NCI-H2107 (cell line): ENCODE data around the gene SOX13.

Source experiments
- DNase-seq: peaks from one replicate; lab custom pipeline; 2025; lab: John Stamatoyannopoulos, UW

The SOX13 gene

DNA sequence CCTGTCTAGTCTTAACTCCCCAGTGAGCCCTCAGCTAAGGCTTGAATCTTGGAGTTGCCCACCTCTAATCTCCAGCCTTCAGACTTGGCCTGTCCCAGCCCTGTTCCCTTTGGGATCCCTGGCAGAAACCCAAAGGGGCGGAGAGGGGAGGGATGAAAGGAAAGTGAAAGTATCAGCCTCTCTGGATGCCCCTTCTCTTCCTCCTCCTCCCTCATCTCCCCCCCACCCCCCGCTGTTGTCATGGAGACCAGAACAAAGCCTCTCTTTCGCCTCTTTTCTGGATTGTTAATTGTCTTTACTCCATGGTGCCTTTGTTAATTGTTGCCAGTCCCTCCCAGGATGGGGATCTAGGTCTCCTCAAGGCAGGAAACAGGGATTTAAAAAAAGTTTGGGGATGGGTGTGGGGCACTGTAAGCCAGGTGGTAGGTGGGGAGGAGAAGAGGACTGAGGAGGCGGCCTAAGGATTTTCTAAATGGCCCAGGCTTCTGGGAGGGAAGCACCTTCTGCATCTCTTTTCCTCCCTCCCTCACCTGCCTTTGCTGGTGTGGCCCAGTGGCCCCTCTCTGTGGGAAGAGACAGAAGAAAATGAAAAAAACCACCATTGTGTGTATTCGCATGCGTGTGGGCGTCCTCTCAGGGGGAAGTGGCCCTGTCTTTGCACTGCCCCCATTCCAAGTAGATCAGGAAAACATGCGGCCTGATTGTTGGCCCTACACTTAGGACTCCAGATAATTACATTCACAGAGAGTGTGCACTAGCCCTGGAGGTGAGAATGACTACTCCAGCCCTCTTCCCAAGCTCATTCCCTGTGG, 7.5 kb upstream of the SOX13 start:
- DNase-seq, result peak; percentile 32

DNA sequence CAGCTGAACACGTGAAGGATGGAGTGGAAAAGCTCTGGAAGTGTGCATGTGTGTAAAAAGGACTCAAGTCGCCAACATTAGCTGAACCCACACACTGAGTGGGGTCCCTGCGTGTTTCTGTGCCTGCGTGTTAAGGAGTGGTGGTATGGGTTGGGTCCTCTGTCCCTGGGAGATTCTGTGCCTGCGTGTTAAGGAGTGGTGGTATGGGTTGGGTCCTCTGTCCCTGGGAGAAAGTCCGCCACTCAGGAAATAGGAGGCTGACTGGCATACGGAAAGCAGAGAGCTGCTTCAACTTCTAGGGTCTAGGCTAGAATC, 7.0 kb upstream of the SOX13 start:
- DNase-seq, result no peak

DNA sequence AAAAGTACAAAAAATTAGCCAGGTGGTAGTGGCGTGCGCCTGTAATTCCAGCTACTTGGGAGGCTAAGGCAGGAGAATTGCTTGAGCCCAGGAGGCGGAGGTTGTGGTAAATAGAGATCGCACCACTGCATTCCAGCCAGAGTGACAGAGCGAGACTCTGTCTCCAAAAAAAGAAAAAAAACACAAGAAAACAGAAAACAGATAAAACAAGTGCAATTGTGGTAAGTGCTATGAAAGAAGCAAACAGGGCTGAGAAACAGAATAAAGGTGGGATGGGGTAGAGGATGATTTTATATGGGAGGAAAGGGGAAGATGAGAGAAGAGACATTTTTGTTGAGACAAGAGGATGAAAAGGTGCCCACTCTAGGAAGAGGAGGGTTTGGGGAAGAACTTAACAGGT, 5.0 kb upstream of the SOX13 start:
- DNase-seq, result no peak

DNA sequence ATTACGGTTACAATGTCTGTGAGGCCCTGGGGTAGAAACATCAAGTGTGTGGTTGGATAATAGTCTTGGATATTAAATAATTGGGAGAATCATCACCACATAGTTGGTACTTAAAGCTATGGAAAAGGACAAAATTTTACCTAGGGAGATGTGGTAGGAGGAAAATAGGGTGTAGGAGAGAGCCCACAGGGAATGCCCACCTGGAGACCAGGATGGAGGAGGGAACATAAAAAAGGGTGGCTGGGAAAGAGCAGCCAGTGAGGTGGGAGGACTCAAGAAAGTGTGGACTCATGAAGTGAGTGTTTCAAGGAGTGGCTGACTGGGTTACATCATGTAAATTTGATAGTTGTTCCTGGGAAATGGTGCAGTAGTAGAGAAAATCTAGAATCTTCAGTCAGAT, 3.0 kb upstream of the SOX13 start:
- no peak for DNase-seq

DNA sequence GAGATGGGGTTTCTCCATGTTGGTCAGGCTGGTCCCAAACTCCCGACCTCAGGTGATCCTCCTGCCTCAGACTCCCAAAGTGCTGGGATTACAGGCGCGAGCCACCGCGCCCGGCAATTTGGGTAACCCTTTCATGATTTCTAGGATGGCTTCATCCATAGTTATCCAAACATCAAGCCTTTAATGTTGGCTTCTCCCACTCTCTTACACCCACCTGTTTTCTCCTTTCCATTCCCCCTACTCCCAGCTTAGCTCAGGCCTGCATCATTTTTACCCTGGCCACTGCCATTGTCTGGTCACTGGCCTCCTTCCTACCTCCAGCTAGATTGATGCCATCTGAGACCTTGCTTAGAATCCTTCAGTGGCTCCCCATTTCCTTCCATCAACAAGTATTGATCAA, 2.0 kb upstream of the SOX13 start:
- no peak for DNase-seq

GRCh38 chr1:204073837-204074273, 940 bp downstream of the SOX13 start:
- DNase-seq, result no peak

- DNase-seq, result no peak
Measured at GRCh38 chr1:204074274-204075138, 1.6 kb downstream of the SOX13 start.

DNA sequence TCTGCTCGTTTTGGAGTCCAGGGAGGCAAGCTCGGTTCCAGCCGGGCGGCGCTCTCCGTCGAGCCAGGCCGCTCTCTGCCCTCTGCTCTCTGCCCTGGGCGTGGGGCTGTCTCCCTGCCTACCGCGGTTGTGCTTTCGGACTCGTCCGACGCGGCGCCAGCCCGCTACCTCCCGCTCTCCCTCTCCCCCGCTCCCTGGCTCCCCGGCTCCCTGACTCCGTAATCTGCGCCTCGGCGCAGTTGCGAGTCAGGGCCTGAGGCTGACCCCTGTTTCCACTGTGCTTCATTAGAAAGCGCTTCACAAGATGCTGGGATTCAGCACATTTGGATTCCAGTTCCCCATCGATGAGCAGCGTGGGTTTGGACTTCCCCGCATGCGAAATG, 2.2 kb downstream of the SOX13 start:
- no peak for DNase-seq

DNA sequence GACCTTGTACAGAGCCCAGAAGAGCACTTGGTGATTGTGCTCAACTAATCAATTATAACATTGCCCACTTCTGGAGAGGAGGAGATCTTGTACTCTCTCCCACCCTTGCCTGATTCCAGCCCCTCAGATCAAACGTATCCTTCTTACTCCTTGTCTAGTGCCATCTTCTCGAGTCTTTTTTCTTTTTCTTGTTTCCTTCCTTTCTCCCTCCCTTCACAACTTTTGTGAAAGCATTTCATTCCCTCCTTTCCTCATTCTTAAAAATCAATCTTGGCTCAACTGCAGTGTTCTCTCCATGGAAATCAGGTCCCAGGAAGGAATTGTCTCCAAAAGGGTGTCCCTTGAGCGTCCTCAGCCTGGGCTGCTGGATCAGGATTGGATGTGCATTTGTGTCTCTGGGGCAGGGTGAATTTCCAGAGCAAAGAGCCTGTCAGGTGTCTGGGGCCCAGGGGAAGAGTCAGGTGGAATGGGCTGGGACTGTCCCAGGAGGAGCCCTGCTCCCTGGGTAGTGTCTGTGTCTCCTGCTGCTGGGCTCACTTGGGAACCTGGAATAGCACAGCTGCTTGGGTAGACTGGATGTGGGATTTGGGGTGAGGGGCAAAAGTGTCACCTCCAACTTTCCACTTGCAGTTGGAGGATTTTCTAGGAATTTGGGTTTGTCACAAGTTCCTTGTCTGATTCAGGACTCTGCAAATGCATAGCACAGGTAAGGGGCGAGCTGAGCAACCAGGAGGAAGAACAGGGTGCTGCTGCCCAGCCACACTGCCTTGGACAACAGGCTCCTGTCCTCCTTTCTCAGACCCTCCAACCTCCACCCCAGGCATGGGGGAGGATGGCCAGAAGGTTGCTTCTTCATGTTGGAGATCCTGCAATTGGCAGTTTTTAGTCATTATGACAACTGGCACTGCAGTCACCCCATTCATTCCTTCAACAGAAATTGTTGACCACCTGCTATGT, 3.3 kb downstream of the SOX13 start:
- no peak for DNase-seq

GRCh38 chr1:204076891-204077290, 4.0 kb downstream of the SOX13 start:
- no peak for DNase-seq

- peak; percentile 59 for DNase-seq
Measured at GRCh38 chr1:204077979-204078696, 5.2 kb downstream of the SOX13 start.

GRCh38 chr1:204079608-204079999, 6.7 kb downstream of the SOX13 start:
- DNase-seq, result no peak

GRCh38 chr1:204080163-204080903, 7.4 kb downstream of the SOX13 start:
- peak; percentile 97 for DNase-seq

DNA sequence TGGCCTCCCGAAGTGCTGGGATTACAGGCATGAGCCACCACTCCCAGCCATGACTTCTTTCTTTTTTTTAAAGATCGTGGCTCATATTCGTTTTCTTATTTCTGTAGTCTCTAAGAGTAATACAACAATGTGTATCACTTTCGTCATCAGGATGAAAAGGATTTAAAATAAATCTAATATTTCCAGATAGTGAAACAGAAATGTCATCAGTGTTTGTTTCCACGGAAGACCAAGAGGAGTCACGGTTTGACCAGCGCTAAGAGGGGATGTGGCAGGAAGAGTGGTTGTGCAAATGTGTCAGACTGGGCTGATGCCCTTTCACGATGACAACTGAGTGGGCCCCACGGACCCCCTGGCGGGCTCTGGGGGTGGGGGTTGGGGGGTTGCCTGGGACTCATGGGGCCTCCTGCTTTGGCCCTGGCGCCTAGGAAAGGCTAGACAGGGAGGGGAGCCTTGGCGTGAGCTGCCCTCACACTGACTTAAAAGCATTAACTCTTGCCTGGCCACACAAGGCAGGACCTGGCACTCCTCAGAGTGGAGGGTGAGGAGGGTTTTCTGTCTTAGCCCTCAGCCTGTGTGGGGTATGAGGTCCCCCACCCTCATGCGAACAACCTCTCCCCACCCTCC, 8.4 kb downstream of the SOX13 start:
- DNase-seq, result no peak

DNA sequence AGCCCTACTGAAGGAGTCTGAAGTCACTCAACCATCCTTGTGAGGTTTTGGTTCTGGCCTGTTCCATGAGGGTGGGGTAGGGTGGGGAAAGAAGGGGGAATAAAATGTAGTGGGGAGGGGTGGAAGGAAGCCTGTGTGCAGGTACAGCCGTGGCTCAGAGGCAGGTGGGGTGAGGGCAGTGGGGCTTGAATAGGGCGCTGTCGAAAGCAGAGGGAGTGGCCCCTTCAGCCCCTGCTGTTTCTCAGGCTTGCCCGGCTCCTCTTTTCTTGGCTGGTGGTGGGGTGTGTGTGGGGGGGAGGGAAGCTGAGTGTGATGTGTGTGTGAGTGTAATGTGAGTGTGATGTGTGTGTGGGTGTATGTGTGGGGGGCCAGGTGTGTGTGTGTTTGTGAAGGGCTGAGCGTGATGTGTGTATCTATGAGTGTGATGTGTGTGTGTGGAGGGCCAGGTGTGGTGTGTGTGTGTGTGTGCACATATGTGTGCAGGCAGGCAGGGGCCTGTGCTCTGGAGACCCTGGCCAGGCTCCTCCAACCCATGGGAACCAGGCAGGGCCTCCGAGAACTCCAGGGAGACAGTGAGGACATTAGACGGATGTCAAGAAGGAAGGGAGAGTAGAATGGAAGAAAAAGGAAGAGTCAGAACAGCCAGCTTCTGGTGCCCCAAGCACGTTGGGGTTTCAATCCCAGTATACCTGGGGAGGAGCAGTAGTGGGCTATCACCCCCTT, 9.0 kb downstream of the SOX13 start:
- no peak for DNase-seq

- DNase-seq, result no peak
Measured at GRCh38 chr1:204083491-204083890, 10.6 kb downstream of the SOX13 start.

- DNase-seq, result peak; percentile 94
Measured at GRCh38 chr1:204084247-204084772, 11.4 kb downstream of the SOX13 start.

DNA sequence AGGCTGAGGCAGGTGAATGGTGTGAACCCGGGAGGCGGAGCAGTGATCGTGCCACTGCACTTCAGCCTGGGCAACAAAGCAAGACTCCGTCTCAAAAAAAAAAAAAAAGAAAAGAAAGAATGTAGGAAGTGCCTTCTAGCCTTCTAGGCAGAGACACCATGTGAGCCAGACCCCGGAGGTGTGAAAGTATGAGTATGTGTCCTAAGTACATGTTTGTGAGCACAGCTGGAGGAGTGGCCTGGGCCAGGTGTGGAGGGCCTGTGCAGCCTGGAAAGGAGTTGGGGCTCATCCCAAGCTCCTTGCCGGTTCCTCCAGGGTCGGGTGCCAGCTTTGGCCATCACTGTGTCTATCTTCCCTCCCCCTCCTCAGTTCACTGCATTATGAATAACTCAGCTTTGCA, 13.0 kb downstream of the SOX13 start:
- no peak for DNase-seq

- DNase-seq, result no peak
Measured at GRCh38 chr1:204087181-204087892, 14.4 kb downstream of the SOX13 start.
